Stomach (tissue), 9 donors: Measurements from ENCODE around the gene ALKBH2. TPM values are rescaled to one million over a fixed set of nuclear protein-coding genes. Genes with fewer than 3 reads are reported as not detected.

Source experiments
- DNase-seq, 2 donors: peaks; one replicate each; pipeline versions ENCODE4 v3.0.0 to v3.0.0-alpha.2; 2013 to 2019
- H3K27ac ChIP-seq, 5 donors: fragments of 200-600 bp in 4 of 5; sonication (generic) in 4 of 5; one replicate each; pipeline ENCODE4 v1.5.1; 2013 to 2019; ENCODE audit warnings: mild to moderate bottlenecking in 1 of 5, moderate library complexity in 1 of 5
- H3K27me3 ChIP-seq, 3 donors: fragments of 200-600 bp; sonication (generic); one replicate each; pipeline ENCODE4 v1.5.1; 2017 to 2019; ENCODE audit warnings: mixed run types in 1 of 3
- H3K36me3 ChIP-seq, 4 donors: fragments of 200-600 bp; sonication (generic); 1 replicate in 3 of 4; 2 replicates in 1 of 4; pipeline ENCODE4 v1.5.1; 2016 to 2019
- H3K4me1 ChIP-seq, 4 donors: fragments of 200-600 bp; sonication (generic); one replicate each; pipeline ENCODE4 v1.5.1; 2016 to 2019
- H3K4me3 ChIP-seq, 4 donors: fragments of 200-600 bp; sonication (generic) in 3 of 4; one replicate each; pipeline ENCODE4 v1.5.1; 2016 to 2019; ENCODE audit warnings: mild to moderate bottlenecking in 1 of 4
- H3K9me3 ChIP-seq, 4 donors: fragments of 200-600 bp; sonication (generic); one replicate each; pipeline ENCODE4 v1.5.1; 2016 to 2019
- CTCF ChIP-seq, 7 experiments: fragments of 450-650 bp in 4 of 7; fragments of 200-600 bp in 3 of 7; sonication (generic) in 3 of 7; IDR thresholded peaks; one replicate each; pipeline ENCODE4 v1.5.1; 2016 to 2019; ENCODE audit warnings: antibody characterized with exemption in 7 of 7, control low read depth in 2 of 7, mild to moderate bottlenecking in 1 of 7
- EP300 ChIP-seq: sonication (generic); formaldehyde crosslinking; IDR thresholded peaks from one replicate; pipeline ENCODE4 v1.6.1; 2017; ENCODE audit warnings: antibody characterized with exemption
- POLR2A ChIP-seq, 4 donors: fragments of 450-650 bp; IDR thresholded peaks; one replicate each; pipeline ENCODE4 v1.6.1; 2016; ENCODE audit warnings: antibody characterized with exemption in 4 of 4, control low read depth in 2 of 4, mild to moderate bottlenecking in 1 of 4, moderate library complexity in 1 of 4
- POLR2AphosphoS5 ChIP-seq, 3 donors: sonication (generic); formaldehyde crosslinking; IDR thresholded peaks; one replicate each; pipeline ENCODE4 v1.6.1; 2016; ENCODE audit warnings: antibody characterized with exemption in 3 of 3
- WGBS, 5 donors: extraction: QIAGEN DNeasy Blood & Tissue Kit in 3 of 5; methylation state at CpG; one replicate each; pipeline versions ENCODE4 v1.1.5 to v1.1.7; 2013 to 2018; 5-methylcytosine and 5-hydroxymethylcytosine counted together
- intact Hi-C: fragments of 100-400 bp; cut with DNase I; formaldehyde crosslinking; loops from one replicate; pipeline ENCODE4 v1.15.1; 2023; ENCODE audit warnings: low total_unique reads
- polyA plus RNA-seq, 3 donors: library from polyadenylated mRNA; stranded (reverse); fragments of 200-250 nt; gene quantifications; one replicate each; pipeline ENCODE4 v1.2.3, GENCODE V29; 2013
- total RNA-seq, 5 donors: library from RNA; depleted of rRNA; stranded (reverse); fragments of >200 nt; gene quantifications; one replicate each; pipeline versions ENCODE4 v1.1.0 to v1.2.3, GENCODE V29; 2014 to 2016
- donor health status: healthy with polysubstance abuse.
- donor health status: Bipolar disorder and iron deficiency.
- donor health status: healthy.

The ALKBH2 gene
- total and polyA plus RNA-seq, 8 donors = 12.3 to 33.3 (median 22.3) TPM; not detected in 1

- no peak overlapping the region for H3K27ac ChIP-seq
- H3K9me3 ChIP-seq = no peaks in the 10 kb centered on the region
- H3K4me3 ChIP-seq = no peak overlapping the region
- DNase-seq = no peak
- 52 to 79% (median 68%) methylated on average over 2 of the region's 2 CpGs for WGBS, 5 donors
- no peak for TF ChIP-seq EP300
- no peak for TF ChIP-seq CTCF (IDR thresholded peaks at IDR 0.05)
- no peak for TF ChIP-seq POLR2A (IDR thresholded peaks at IDR 0.05)
- no peak for TF ChIP-seq POLR2AphosphoS5 (IDR thresholded peaks at IDR 0.05)
- no peaks in the 10 kb centered on the region for H3K27me3 ChIP-seq
- peaks cover 0 to 3% (median 0%) of the 10 kb centered on the region in 4 donors for H3K4me1 ChIP-seq
- intact Hi-C loops = no loop called here
- H3K36me3 ChIP-seq = peaks cover 67 to 100% (median 100%) of the 10 kb centered on the region in 4 donors
Measured at GRCh38 chr12:109084425-109084824, 8.8 kb downstream of the ALKBH2 start.

- no peak overlapping the region for H3K4me3 ChIP-seq
- H3K4me1 ChIP-seq = no peaks in the 10 kb centered on the region
- intact Hi-C loops = no loop called here
- H3K27me3 ChIP-seq = no peaks in the 10 kb centered on the region
- WGBS, 5 donors = 90 to 97% (median 95%) methylated on average over 14 of the region's 14 CpGs
- TF ChIP-seq POLR2A (IDR thresholded peaks at IDR 0.05) = no peak
- no peak for TF ChIP-seq POLR2AphosphoS5 (IDR thresholded peaks at IDR 0.05)
- no peak for TF ChIP-seq CTCF (IDR thresholded peaks at IDR 0.05)
- no peak for TF ChIP-seq EP300
- no peak for DNase-seq
- H3K9me3 ChIP-seq = peaks cover 0 to 8% (median 5%) of the 10 kb centered on the region in 4 donors
- H3K27ac ChIP-seq = no peak overlapping the region
- peaks cover 58 to 96% (median 95%) of the 10 kb centered on the region in 4 donors for H3K36me3 ChIP-seq
Measured at GRCh38 chr12:109082751-109083150, 10.5 kb downstream of the ALKBH2 start.

- no peak overlapping the region for H3K27ac ChIP-seq
- no peak for DNase-seq
- TF ChIP-seq POLR2AphosphoS5 (IDR thresholded peaks at IDR 0.05) (no peak), POLR2A (IDR thresholded peaks at IDR 0.05) (no peak), EP300 (no peak), CTCF (IDR thresholded peaks at IDR 0.05) (no peak)
- intact Hi-C loops = no loop called here
- peaks cover 29 to 87% (median 79%) of the 10 kb centered on the region in 4 donors for H3K36me3 ChIP-seq
- no peaks in the 10 kb centered on the region for H3K27me3 ChIP-seq
- H3K4me3 ChIP-seq = no peak overlapping the region
- H3K4me1 ChIP-seq = no peaks in the 10 kb centered on the region
- H3K9me3 ChIP-seq = peaks cover 0 to 8% (median 5%) of the 10 kb centered on the region in 4 donors
Measured at GRCh38 chr12:109074866-109075265, 18.4 kb downstream of the ALKBH2 start.

GRCh38 chr12:109069307-109070271 is 23.7 kb downstream of the ALKBH2 start:
- Histone ChIP-seq H3K27me3 (no peaks in the 10 kb centered on the region), H3K4me1 (no peaks in the 10 kb centered on the region), H3K36me3 (peaks cover 47 to 87% (median 75%) of the 10 kb centered on the region in 4 donors), H3K9me3 (no peaks in the 10 kb centered on the region), H3K4me3 (no peak overlapping the region), H3K27ac (no peak overlapping the region)
- peak in 1 of 2 donors; percentile 68 for DNase-seq
- TF ChIP-seq POLR2A (IDR thresholded peaks at IDR 0.05) = no peak
- WGBS, 5 donors = 51 to 81% (median 73%) methylated on average over 17 of the region's 17 CpGs
- intact Hi-C loops = no loop called here

- H3K27ac ChIP-seq = no peak overlapping the region
- TF ChIP-seq EP300 = no peak
- no peak for TF ChIP-seq CTCF (IDR thresholded peaks at IDR 0.05)
- no peak for TF ChIP-seq POLR2A (IDR thresholded peaks at IDR 0.05)
- no peak overlapping the region for H3K4me3 ChIP-seq
- intact Hi-C loops = no loop called here
- H3K4me1 ChIP-seq = no peaks in the 10 kb centered on the region
- H3K36me3 ChIP-seq = peaks cover 33 to 83% (median 58%) of the 10 kb centered on the region in 4 donors
- 58 to 88% (median 85%) methylated on average over 1 of the region's 1 CpG for WGBS, 5 donors
- H3K27me3 ChIP-seq = no peaks in the 10 kb centered on the region
- no peak for DNase-seq
- no peaks in the 10 kb centered on the region for H3K9me3 ChIP-seq
Measured at GRCh38 chr12:109065853-109066193, 27.4 kb downstream of the ALKBH2 start.
